ENCODE data around the gene TMEM179. TPM values are rescaled to one million over a fixed set of nuclear protein-coding genes. Genes with fewer than 3 reads are reported as not detected.

Gene TMEM179
- total RNA-seq, 1 donor from 2014 or later: not detected

DNA sequence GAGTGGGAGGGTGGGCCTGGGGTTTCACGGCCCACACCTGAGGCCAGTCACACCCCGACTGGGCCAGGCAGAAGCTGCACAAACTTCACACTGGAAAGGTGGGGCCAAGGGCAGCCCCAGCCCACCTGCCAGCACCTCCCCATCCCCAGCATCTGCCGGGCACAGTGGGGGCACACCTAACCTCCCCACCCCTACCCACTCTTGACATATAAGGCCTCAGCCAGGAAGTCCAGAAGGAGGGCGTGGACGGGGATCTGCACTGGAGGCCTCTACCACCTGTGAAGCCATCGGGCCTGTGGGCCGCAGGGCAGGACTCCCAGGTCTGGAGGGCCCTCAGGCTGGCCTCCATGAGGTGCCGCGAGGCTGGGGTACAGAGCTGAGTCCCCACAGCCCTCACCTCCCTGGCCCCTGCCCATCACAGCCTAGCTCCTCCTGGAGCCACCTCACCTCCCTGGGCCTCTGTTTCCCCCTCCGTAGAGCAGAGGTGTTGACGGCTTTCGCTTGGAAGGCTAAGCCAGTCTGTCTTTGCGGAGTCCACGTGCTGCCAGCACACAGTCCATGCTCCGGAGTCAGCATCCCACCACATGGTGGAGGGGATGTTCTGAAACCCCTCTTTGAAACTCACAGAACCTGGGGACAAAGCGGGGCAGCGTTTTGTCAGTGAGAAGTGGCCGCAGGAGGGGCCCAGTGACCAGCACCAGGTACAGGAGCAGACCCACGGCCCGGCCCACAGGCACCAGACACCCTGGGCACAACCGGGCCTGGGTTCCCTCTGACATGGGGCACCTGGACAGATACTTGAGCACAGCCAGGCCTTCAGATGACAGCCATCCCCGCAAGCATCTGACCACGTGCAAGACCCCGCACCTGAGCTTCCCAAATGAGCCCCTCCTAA, 46.7 kb upstream of the TMEM179 start:
- DNase-seq: no peak
- peaks cover 66% of the 10 kb centered on the region for H3K4me1 Mint-ChIP-seq
- intact Hi-C loops (cut with micrococcal nuclease): loop anchor here (1.0 kb wide), 3 partner anchors 9 to 57 kb away; no protein-coding TSS in a partner anchor
- no peaks in the 10 kb centered on the region for H3K27me3 Mint-ChIP-seq
- H3K4me3 Mint-ChIP-seq: no peak overlapping the region
- ATAC-seq (ENCODE audit: low read depth): no peak
- TF ChIP-seq, protein P1, sequence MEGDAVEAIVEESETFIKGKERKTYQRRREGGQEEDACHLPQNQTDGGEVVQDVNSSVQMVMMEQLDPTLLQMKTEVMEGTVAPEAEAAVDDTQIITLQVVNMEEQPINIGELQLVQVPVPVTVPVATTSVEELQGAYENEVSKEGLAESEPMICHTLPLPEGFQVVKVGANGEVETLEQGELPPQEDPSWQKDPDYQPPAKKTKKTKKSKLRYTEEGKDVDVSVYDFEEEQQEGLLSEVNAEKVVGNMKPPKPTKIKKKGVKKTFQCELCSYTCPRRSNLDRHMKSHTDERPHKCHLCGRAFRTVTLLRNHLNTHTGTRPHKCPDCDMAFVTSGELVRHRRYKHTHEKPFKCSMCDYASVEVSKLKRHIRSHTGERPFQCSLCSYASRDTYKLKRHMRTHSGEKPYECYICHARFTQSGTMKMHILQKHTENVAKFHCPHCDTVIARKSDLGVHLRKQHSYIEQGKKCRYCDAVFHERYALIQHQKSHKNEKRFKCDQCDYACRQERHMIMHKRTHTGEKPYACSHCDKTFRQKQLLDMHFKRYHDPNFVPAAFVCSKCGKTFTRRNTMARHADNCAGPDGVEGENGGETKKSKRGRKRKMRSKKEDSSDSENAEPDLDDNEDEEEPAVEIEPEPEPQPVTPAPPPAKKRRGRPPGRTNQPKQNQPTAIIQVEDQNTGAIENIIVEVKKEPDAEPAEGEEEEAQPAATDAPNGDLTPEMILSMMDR (IDR thresholded peaks at IDR 0.05): no peak
- H3K9me3 Mint-ChIP-seq: peaks cover 3% of the 10 kb centered on the region
- H3K27ac Mint-ChIP-seq: no peak overlapping the region
- POLR2A ChIA-PET: interaction anchor here (0.6 to 0.9 kb wide), 3 partner anchors 30 to 271 kb away, joined by 3 to 4 read pairs (median 3); no protein-coding TSS in a partner anchor
- no peaks in the 10 kb centered on the region for H3K36me3 Mint-ChIP-seq (ENCODE audit: low read depth)
- CTCF ChIA-PET: interaction anchor here (1.0 to 1.8 kb wide), 6 partner anchors 9 to 58 kb away, joined by 3 to 12 read pairs (median 5); no protein-coding TSS in a partner anchor

DNA sequence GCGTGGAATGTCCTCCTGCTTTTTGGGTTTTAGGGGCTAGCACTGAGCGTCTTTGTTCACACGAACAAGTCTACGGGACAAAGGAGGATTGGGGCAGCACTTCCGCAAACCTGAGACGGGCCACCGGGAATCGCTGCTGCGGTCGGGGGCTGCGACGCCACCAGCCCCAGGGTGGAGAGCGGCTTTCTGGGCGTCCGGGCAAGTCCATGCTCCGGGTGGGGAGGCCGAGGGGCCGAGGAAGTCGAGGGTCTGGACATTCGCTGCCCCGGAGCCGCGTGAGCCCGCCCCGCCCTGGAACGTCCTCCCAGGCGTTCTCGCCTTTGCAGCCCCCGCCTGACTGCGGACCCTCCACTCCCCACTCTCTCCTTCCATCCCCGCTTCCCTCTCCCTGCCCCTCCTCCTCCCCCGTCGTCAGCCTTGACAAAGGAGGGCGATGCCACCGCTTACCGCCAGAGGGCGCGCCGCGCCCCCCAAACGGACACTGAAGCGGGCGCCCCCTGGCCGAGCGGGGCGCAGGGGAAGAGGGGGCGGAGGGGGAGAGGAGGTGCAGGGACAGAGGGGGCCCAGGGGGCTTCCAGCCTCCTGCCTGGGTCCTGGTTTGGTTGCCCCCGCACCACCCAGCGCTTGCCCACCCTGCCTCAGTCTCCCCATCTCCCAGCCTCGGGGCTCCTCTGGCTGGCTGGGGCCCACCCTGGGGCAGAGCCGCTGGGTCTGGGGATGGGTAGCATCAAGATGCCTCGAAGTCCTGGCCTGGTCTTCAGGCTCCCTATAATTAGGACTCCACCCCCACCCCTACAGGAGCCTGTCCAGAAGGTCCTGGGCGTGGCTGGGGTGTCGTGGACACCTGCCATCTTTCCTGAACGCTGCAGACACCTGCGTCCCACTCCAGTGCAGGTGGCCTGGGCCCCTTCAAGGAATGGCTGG, 45.7 kb upstream of the TMEM179 start:
- Mint-ChIP-seq H3K36me3 (ENCODE audit: low read depth) (no peaks in the 10 kb centered on the region), H3K27me3 (no peaks in the 10 kb centered on the region), H3K9me3 (peaks cover 4% of the 10 kb centered on the region), H3K4me3 (peak overlapping the region; percentile 79), H3K27ac (peak overlapping the region; percentile 78), H3K4me1 (peaks cover 60% of the 10 kb centered on the region)
- POLR2A ChIA-PET: interaction anchor here (0.6 kb wide), 1 partner anchor 272 kb away, joined by 4 read pairs; no protein-coding TSS in a partner anchor
- ATAC-seq (ENCODE audit: low read depth) (peak; percentile 92), DNase-seq (peak; percentile 79)
- intact Hi-C loops (cut with micrococcal nuclease): loop anchor here (1.0 kb wide), 3 partner anchors 10 to 58 kb away; no protein-coding TSS in a partner anchor
- CTCF ChIA-PET: interaction anchor here (1.0 to 1.5 kb wide), 3 partner anchors 10 to 58 kb away, joined by 5 to 12 read pairs (median 5); no protein-coding TSS in a partner anchor
- TF ChIP-seq, protein P1 (IDR thresholded peaks at IDR 0.05): peak; percentile 37

DNA sequence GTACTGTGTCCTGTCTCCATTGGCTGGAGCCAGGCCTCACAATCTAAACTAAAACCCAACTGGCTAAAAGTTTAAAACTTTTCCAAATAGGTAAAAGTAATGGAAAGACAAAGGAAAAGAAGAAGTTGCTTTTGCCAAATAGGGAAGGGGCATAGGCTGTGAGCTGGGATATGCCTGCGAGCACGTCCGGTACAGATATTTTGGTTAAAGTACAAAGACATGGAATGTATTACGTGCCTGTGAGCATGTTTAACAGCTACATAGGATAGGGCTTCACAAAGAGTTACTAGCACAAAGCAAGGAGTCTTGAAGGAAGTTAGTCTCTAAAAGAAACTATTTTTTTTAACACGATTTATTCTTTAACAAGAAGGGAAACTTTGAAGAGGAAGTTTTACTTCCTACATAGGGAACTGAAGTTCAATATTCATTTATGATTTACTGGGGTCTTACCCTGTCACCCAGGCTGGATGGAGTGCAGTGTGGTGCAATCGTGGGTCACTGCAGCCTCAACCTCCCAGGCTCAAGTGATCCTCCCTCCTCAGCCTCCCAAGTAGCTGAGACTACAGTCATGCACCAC, 43.0 kb upstream of the TMEM179 start:
- ATAC-seq (ENCODE audit: low read depth) (peak; percentile 18), DNase-seq (no peak)
- intact Hi-C loops (cut with micrococcal nuclease): no loop called here
- POLR2A ChIA-PET: interaction anchor here (1.5 to 2.0 kb wide), 2 partner anchors 11 to 12 kb away, joined by 3 to 14 read pairs; no protein-coding TSS in a partner anchor
- no peaks in the 10 kb centered on the region for H3K27me3 Mint-ChIP-seq
- CTCF ChIA-PET: no interaction called here
- H3K4me1 Mint-ChIP-seq: peaks cover 49% of the 10 kb centered on the region
- no peaks in the 10 kb centered on the region for H3K36me3 Mint-ChIP-seq (ENCODE audit: low read depth)
- TF ChIP-seq, protein P1 (IDR thresholded peaks at IDR 0.05): no peak
- H3K9me3 Mint-ChIP-seq: peaks cover 5% of the 10 kb centered on the region
- peak overlapping the region; percentile 7 for H3K4me3 Mint-ChIP-seq
- H3K27ac Mint-ChIP-seq: peak overlapping the region; percentile 71

DNA sequence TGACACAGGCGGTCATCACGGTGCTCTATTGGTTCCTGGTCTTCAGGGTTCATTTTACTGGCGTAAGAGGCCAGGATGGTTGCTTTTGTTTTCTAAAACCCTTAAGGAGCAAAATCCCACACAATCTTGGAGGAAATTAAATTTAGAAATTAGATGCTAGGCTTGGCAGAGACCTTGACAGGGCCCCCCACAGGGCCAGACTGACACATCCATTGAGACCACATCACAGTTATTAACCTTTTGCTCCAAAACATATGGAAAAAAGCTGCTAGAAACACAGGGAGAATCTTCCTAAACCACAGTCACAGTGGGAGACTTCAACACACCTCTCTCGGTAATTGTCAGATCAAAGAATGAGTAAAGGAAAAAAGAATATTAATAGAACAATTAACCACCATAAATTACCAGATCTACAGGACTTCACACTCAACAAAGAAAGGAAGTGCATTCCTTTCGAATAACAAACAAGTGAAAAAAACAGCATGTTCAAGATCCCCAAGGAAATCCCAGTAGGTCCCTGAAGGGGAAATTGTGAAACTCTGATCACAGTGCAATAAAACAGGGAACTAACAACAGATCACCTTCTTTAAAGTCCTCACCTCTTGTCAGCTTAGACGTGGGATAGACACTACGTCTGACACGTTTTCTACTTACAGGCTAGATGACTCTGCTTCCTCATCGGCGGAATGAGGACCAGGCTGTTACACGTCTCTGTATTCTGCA, 40.2 kb upstream of the TMEM179 start:
- ChIA-PET CTCF (interaction anchor here (1.0 kb wide), 1 partner anchor 78 kb away, joined by 3 read pairs; no protein-coding TSS in a partner anchor), POLR2A (no interaction called here)
- no peaks in the 10 kb centered on the region for H3K27me3 Mint-ChIP-seq
- H3K4me1 Mint-ChIP-seq: peaks cover 28% of the 10 kb centered on the region
- DNase-seq: no peak
- intact Hi-C loops (cut with micrococcal nuclease): no loop called here
- no peak for ATAC-seq (ENCODE audit: low read depth)
- H3K9me3 Mint-ChIP-seq: peaks cover 5% of the 10 kb centered on the region
- H3K27ac Mint-ChIP-seq: no peak overlapping the region
- TF ChIP-seq, protein P1 (IDR thresholded peaks at IDR 0.05): no peak
- no peaks in the 10 kb centered on the region for H3K36me3 Mint-ChIP-seq (ENCODE audit: low read depth)
- H3K4me3 Mint-ChIP-seq: no peak overlapping the region
